GM21737 (cell line): ENCODE measurements around the gene TMPRSS12.
"Not testable (repeated sequence)": the region's sequence is repeated elsewhere in the genome, so short reads cannot be mapped to it uniquely, and the experiment has no call there.

ENCODE experiments used
- ATAC-seq: cut with Tn5 transposase; IDR thresholded peaks from one replicate; pipeline ENCODE4 v1.9.1; 2021; ENCODE audit warnings: mild to moderate bottlenecking, moderate library complexity; ENCODE audit not compliant: unreplicated experiment

The TMPRSS12 gene

DNA sequence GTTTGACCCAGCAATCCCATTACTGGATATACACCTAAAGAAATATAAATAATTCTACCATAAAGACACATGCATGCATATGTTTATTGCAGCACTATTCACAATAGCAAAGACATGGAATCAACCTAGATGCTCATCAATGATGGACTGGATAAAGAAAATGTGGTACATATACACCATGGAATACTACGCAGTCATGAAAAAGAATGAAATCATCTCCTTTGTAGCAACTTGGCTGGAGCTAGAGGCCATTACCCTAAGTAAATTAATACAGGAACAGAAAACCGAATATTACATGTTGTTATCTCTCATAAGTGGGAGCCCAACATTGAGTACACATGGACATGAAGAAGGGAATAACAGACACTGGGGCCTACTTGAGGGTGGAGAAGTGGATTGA, 13.0 kb downstream of the TMPRSS12 start:
- ATAC-seq, result not testable (repeated sequence)

DNA sequence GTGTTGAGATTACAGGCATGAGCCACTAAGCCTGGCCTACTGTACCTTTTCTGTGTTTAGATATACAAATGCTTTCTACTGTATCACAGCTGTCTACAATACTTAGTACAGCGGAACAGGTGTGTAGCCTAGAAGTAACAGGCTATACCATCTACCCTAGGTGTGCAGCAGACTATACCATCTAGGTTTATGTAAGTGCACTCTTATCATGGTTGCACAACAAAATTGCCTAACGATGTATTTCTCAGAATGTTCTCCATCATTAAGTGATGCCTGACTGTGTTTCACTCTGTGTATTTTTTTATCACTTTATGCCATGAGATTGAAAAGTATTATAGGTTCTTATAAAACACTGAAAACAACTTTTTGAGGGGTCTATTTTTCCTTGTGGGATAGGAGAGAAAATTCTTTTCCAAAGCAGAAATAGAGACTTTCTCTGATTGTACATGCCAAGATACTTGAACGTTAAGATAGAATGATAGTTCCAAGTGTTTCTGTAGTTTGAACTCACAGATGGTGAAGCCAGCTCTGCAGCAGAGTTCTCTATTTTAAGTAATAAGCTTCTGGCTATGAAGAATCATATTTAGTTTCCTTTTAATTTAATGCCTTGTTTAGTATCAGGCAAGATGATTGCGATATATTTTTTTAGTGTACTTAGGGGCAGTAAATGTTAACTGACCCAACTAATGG, 17.0 kb downstream of the TMPRSS12 start:
- ATAC-seq, result no peak

DNA sequence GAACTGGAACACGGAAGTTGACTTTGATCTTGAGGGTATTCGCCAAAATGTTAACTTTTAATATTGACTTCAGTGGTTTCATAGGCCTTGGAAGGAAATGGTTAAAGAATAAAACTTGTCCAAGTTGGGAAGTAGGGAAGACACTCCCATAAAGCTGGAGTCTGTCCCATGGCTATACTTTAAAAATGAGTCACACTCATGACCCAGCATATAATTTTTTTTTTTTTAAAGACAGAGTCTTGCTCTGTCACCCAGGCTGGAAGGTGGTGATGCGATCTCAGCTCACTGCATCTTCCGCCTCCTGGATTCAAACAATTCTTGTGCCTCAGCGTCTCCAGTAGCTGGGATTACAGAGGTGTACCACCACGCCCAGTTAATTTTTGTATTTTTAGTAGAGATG, 19.6 kb downstream of the TMPRSS12 start:
- ATAC-seq, result no peak

DNA sequence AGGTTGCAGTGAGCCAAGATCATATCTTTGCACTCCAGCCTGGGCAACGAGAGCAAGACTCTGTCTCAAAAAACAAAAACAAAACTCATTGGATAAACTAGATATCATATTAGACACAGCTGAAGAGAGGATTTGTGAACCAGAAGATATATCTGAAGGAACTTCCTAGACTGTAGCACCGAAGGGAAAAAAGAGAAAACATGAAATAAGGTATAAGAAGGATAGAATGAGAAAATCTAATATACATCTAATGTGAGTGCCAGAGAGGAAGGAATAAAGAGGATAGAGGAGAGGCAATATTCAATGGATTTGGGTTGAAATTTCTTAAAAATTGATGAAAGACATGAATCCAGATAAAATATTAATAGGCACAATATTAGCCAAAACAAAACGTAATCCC, 22.5 kb downstream of the TMPRSS12 start:
- ATAC-seq, result no peak

DNA sequence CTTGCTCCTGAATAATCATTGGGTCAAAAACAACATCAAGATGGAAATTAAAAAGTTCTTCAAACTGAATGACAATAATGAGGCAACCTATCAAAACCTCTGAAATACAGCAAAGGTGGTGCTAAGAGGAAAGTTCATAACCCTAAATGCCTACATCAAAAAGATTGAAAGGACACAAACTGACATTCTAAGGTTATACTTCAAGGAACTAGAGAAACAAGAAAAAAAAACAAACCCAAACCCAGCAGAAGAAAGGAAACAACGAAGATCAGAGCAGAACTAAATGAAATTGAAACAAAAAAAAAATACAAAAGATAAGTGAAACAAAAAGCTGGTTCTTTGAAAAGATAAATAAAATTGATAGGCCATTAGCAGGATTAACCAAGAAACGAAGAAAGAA, 26.2 kb downstream of the TMPRSS12 start:
- ATAC-seq, result not testable (repeated sequence)

DNA sequence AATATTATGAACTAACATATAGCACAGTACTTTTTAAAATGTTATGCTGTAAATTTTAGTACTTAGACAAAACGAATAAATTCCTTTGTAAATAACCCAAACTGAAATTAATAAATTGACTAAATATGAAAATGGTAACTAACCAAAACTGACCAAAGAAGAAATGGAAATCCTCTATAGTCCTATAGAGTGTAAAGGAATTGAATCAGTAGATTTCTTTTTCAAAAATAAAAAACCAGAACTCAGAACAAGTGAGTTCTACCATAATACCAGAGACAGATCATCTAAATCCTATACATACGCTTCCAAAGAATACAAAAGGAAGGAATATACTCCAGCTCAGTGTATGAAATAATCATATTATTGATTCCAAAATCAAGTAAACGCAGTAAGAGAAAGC, 39.8 kb downstream of the TMPRSS12 start:
- no peak for ATAC-seq

DNA sequence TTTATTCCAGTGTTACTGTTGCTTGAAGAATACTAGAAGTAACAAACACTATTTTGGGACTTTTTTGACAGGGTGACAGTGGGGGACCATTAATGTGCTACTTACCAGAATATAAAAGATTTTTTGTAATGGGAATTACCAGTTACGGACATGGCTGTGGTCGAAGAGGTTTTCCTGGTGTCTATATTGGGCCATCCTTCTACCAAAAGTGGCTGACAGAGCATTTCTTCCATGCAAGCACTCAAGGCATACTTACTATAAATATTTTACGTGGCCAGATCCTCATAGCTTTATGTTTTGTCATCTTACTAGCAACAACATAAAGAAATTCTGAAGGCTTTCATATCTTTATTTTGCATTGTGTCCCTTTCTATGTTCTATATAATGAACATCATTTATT, 44.5 kb downstream of the TMPRSS12 start:
- no peak for ATAC-seq

DNA sequence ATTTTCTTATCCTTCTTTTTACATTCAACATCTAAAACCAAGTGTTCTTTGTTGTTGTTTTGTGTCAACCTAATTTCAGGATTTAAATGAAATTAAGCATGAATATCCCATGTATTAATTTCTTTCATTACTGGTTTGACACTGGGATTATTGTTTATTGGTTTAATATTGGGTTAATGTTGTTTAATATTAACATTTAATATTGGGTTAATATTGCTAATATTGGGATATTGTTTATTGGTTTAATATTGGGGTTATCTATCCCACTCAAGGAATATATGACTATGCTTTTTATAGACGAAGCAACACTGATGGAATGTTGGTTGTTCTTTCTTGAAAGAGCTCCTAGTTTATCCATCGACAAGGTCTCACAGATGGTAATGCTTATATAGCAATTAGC, 45.9 kb downstream of the TMPRSS12 start:
- ATAC-seq, result no peak

DNA sequence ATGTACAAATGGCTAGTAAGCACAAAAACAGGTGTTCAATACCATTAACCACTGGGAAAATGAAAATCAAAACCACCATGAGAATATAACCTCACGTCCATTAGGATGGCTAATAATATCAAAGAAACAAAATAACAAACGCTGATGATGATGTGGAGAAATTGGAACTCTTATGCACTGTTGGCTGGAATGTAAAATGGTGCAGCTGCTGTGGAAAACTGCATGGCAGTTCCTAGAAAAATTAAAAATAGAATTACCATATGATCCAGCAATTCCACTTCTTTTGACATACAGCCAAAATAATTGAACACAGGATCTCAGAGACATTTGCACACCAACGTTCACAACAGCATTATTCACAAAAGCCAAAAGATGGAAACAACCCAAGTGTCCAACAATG, 51.5 kb downstream of the TMPRSS12 start:
- ATAC-seq, result no peak

DNA sequence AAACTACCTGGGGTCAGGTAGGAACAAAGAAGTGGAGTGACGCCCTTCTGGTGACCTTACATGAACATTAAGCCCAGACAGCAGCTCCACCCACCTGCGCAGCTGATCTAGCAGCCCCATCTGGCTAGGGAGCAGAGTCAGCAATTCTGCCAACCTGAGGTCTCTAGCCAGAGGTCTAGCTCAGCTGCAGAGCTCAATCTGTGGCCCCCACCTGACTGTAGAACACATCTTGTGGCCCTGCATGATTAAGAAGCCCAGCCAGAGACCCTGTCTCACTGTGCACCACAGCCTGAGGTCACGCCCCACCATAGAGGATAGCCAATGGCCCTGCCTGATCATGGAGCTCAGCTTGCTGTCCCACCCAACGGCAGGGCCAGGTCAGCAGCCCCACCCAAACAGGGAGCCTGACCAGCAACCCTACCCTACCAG, 59.0 kb downstream of the TMPRSS12 start:
- no peak for ATAC-seq

DNA sequence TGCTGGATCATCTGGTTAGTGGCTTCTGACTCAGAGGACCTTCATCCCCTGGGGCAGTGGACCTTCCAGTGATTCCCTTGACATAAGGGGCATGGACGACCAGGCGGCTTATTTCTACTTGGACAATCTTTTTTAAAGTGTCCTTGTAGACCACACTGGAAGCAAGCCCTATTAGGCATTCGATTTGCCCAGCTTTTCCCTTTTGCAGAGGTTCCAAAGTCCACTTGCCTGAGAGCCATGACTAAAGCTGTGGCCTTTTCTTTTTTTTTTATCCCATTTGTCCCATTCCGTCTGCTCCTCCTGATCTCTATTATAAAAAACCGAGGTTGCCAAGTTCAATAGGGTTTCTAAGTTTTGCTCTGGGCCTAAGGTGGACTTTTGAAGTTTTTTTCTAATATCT, 65.8 kb downstream of the TMPRSS12 start:
- ATAC-seq, result not testable (repeated sequence)

DNA sequence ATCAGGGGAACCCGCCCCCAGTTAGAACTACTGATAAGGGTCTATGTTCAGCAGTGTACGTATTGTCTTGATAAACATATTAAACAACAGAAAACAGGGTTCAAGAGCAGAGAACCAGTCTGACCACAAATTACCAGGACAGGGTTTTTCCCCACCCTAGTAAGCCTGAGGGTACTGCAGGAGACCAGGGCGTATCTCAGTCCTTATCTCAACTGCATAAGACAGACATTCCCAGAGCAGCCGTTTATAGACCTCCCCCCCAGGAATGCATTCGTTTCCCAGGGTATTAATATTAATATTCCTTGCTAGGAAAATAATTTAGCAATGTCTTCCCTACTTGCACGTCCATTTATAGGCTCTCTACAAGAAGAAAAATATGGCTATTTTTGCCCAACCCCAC, 69.6 kb downstream of the TMPRSS12 start:
- not testable (repeated sequence) for ATAC-seq

DNA sequence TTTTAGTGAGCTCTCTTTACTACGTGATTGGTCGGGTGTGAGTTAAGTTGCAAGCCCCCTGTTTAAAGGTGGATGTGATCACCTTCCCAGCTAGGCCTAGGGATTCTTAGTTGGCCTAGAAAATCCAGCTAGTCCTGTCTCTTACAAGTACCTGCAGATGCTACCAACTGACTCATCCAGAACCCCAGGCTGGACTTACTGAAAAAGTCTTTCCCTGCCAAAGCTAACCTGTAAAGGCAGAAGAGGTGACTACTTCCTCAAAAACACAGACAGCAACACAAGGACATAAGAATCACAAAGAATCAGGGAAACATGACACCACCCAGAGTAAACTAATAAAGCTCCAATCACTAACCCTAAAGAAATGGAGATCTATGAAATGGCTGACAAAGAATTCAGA, 70.5 kb downstream of the TMPRSS12 start:
- no peak for ATAC-seq

DNA sequence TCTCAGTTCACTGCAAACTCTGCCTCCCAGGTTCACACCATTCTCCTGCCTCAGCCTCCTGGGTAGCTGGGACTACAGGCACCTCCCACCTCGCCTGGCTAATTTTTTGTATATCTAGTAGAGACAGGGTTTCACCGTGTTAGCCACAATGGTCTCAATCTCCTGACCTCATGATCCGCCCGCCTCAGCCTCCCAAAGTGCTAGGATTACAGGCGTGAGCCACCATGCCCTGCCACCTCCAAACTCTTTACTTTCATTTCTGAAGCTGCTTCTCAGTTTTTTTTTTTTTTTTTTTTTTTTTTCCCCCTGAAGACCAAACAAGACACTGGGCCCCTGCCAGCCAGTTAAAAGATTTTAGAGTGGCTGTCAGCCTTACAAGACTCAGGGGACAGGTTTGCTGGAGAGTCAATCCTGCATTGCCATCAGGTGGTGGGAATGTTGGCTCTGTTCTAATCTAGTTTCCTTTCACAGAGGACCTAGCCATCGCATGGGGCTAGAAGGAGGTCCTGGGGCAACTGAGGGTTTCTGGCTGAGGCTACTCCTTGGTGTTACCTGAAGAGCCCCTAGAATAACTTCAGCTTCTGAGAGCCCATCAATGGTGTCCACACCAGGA, 72.3 kb downstream of the TMPRSS12 start:
- no peak for ATAC-seq

DNA sequence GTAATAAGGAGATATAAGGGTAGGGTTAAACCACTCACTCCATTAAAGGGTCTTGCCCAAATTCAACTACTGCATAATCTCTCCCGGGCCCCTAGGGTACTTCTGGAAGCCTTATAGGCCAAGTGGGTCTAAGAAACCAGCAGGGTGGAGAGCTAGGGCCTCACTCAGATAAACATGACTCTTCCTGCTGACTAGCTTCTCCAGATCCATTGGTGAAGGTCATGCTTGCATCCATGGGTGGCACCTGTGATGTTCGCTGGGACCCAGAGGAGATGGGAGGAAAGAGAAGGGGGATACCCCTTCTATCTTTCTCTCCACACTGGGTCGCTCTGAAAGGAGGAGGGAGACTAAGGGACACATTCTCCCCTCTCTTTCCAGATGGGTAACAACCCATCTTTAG, 73.6 kb downstream of the TMPRSS12 start:
- ATAC-seq, result no peak

DNA sequence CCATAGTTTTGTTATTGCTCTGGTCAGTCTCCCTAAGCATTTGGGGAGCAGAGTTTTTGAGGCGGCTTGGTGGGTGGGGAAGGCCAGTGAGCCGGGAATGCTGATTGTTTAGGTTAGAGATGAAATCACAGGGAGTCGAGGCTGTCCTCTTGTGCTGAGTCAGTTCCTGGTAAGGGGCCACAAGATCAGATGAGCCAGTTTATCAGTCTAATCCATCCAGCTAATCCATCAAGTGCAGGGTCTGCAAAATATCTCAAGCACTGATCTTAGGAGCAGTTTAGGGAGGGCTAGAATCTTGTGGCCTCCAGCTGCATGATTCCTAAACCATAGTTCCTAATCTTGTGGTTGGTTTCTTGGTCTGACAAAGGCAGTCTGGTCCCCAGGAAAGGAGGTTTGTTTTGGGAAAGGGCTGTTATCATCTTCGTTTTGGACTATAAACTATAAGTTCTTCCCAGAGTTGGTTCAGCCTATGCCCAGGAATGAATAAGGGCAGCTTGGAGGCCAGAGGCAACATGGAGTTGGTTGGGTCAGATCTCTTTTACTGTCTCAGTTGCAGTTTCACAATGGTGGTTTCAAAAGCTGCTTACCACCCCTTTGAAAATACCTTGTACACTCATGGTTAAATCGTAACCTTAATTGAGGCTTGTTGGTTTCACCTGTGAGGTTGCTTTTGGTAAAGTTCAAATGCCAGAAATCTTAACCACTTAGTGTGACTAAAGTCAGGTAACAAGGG, 76.0 kb downstream of the TMPRSS12 start:
- ATAC-seq, result no peak

DNA sequence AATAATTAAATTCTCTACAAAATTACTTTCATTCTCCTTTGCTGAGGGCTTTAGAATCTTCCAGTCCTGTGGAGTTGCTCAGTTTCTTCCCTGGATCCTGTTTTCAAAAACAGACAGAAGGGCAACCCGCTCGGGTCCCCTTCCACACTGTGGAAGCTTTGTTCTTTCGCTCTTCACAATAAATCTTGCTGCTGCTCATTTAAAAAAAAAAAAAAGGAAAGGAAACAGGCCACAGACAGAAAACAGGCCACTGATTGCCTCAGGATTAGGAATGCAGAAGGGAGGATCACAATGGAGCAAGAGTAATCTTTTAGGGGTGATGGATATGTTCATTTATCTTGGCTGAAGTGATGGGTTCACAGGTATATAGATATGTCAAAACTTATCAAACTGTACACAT, 80.1 kb downstream of the TMPRSS12 start:
- ATAC-seq, result no peak

DNA sequence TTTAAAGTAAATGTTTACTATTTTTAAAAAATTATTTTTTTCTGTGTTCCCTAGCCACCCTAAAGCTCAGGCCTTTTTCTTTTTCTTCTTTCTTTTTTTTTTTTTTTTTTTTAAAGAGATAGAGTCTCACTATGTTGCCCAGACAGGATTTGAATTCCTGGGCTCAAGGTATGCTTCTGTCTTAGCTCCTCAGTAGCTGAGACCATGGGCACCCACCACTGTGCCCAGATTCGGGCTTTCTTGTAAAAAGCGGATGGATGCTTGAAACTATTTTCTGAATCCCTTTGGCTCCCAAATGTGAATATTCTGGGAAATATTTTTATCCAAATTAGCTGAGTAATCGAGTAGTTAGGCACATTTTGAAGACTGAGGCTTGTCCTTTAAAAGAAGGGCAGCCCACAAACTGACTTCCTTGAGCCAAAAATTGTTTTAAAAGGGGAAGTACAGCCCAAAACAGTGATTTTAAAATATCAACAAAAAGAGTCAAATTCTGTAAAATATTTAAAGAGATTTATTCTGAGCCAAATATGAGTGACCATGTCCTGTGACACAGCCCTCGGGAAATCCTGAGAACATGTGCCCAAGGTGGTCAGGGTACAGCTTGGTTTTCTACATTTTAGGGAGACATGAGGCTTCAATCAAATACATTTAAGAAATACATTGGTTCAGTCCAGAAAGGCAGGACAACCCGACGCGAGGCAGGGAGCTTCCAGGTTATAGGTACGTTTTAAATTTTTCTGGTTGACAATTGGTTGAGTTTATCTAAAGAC, 80.8 kb downstream of the TMPRSS12 start:
- no peak for ATAC-seq

DNA sequence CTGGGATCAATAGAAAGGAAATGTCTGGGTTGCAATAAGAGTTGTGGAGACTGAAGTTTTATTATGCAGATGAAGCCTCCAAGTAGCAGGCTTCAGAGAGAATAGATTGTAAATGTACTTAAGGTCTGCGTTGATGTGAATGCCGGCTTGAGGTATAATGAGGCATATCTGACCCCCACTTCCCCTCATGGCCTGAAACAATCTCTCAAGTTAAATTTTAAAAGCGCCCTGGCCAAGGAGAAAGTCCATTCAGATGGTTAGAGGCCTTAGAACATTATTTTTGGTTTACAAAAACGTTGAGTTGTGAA, 81.4 kb downstream of the TMPRSS12 start:
- peak; percentile 59 for ATAC-seq

DNA sequence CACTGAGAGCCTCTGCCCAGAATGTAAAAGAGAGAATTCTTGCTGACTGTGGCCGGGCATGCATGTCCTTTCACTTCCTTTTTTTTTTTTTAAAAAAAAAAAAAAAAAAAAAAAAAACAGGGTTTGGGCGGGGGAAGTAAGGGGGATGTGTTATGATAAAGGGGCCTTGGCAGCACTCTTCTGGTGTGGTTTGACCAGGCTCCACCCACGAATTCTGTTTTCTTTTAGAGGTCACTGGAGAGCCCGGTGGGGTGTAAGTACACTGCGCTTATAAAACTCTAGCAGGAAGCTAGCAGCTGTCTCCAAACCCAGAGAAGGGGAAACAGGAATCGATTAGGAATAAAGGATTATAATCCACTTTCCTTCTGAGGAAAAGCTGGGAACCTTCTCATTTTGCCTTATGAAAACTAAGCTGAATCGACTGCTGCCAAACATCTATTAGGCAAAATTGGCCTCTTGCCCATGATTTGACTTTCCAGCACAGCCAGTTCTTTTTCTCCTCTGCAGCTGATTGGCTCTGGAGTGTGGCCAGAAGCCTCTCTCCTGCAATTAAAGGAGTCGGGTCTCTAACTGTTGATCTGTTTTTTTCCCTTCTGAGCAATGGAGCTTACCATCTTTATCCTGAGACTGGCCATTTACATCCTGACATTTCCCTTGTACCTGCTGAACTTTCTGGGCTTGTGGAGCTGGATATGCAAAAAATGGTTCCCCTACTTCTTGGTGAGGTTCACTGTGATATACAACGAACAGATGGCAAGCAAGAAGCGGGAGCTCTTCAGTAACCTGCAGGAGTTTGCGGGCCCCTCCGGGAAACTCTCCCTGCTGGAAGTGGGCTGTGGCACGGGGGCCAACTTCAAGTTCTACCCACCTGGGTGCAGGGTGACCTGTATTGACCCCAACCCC, 82.0 kb downstream of the TMPRSS12 start:
- ATAC-seq, result peak; percentile 80

DNA sequence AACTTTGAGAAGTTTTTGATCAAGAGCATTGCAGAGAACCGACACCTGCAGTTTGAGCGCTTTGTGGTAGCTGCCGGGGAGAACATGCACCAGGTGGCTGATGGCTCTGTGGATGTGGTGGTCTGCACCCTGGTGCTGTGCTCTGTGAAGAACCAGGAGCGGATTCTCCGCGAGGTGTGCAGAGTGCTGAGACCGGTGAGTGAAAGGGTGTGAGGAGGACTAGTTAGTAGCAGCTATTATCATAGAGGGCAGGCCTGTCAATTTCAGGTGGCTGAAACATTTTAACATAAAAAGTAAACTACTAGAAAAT, 82.6 kb downstream of the TMPRSS12 start:
- peak; percentile 19 for ATAC-seq
